K562 (cell line): ENCODE measurements around the gene SLC39A13. TPM values are rescaled to one million over a fixed set of nuclear protein-coding genes. Genes with fewer than 3 reads are reported as not detected.

Experiments
- ARID1B ChIP-seq: fragments of 450-650 bp; IDR thresholded peaks from 2 replicates; pipeline ENCODE4 v1.6.1; 2016; ENCODE audit warnings: antibody characterized with exemption, mild to moderate bottlenecking, inconsistent platforms
- BACH1 ChIP-seq: fragments of 200-800 bp; sonication (Bioruptor generic); IDR thresholded peaks from 2 replicates; pipeline ENCODE4 v1.6.1; 2016; ENCODE audit warnings: missing genetic modification characterization, missing compliant biosample characterization
- CBFA2T2 ChIP-seq: fragments of 450-650 bp; conservative IDR thresholded peaks from 2 replicates; pipeline ENCODE4 v1.6.1; 2017; ENCODE audit warnings: mild to moderate bottlenecking
- EHMT2 ChIP-seq: fragments of 450-650 bp; IDR thresholded peaks from 2 replicates; pipeline ENCODE4 v1.6.1; 2018; ENCODE audit warnings: antibody characterized with exemption
- PML ChIP-seq: IDR thresholded peaks from 2 replicates; pipeline ENCODE4 v1.6.1; 2012; ENCODE audit warnings: low read length, inconsistent platforms
- PRMT5 ChIP-seq: sonication (generic); formaldehyde crosslinking; IDR thresholded peaks from 2 replicates; pipeline ENCODE4 v1.5.0; 2020; ENCODE audit warnings: missing genetic modification reagents
- SMARCA5 ChIP-seq: fragments of 450-650 bp; IDR thresholded peaks from 2 replicates; pipeline ENCODE4 v1.6.1; 2016
- polyA plus RNA-seq, 8 experiments: library from polyadenylated mRNA; depleted of rRNA in 4 of 8; stranded (reverse) in 5 of 8; unstranded in 3 of 8; fragments of >200 nt; fragmentation: Nextera tagmentation in 2 of 8; fragmentation: Illumina TruSeq in 1 of 8; extraction: Ambion mirVana in 2 of 8; extraction: Trizol in 1 of 8; gene quantifications; 2 replicates each; pipeline versions ENCODE4 v1.2.1 to v1.2.3, GENCODE V29; 2011 to 2014; ENCODE audit warnings: inconsistent platforms in 1 of 8, missing spikeins in 1 of 8
- total RNA-seq, 7 experiments: library from RNA; depleted of rRNA in 6 of 7; stranded (reverse); fragments of >200 nt in 6 of 7; fragmentation: Illumina TruSeq in 2 of 7; extraction: Trizol in 2 of 7; gene quantifications; 2 replicates each; pipeline versions ENCODE4 v1.2.1 to v1.2.3, GENCODE V29; 2011 to 2021; ENCODE audit warnings: low replicate concordance in 1 of 7
- TF ChIP-seq, protein P1 (sequence below): fragments of 450-650 bp; IDR thresholded peaks from 2 replicates; pipeline ENCODE4 v1.6.1; 2016
- TF ChIP-seq, protein P2 (sequence below): fragments of 250-450 bp; sonication (Bioruptor Pico); IDR thresholded peaks from 2 replicates; pipeline ENCODE4 v1.8.0; 2021; ENCODE audit warnings: borderline replicate concordance, mild to moderate bottlenecking, moderate library complexity; ENCODE audit not compliant: poor library complexity, severe bottlenecking
- TF ChIP-seq, protein P3 (sequence below): conservative IDR thresholded peaks from 2 replicates; pipeline ENCODE4 v1.6.1; 2011; ENCODE audit warnings: low read depth, mild to moderate bottlenecking, low read length; ENCODE audit not compliant: control insufficient read depth
- TF ChIP-seq, protein P4 (sequence below): fragments of 450-650 bp; formaldehyde crosslinking; IDR thresholded peaks from 2 replicates; pipeline ENCODE4 v1.4.0; 2022; ENCODE audit warnings: mild to moderate bottlenecking, moderate library complexity
- TF ChIP-seq, protein P5 (sequence below): fragments of 200-600 bp; sonication (generic); IDR thresholded peaks from one replicate; pipeline ENCODE4 v1.6.1; 2012; ENCODE audit warnings: mild to moderate bottlenecking, low read depth, low read length, inconsistent platforms

SLC39A13 gene
- total and polyA plus RNA-seq, 9 of the 15 experiments (the other 6 are each of a cell fraction or from before 2014, with no cell fraction given): 0.17 to 15.9 (median 3.2) TPM

DNA sequence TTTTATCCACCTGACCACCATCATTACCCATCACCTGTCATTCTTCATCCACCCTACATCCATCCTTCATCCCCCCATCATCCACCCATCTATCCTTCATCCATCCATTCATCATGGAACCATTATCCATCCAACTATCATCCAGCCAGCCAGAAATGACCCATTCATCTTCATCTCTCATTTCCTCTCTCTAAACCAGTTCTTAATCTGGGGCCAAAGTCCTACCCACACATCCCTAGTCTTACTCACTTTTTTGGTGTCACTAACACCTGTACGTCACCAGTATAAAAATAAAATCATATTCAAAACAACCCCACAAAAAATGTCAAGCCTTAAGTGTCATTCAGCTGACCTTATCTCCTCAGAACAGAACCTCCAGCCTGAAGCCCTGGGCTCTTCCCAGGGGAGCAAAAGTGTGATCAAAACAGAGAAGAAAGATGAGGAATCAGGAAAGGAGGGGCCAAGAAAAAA is 42.3 kb upstream of the SLC39A13 start (continued):
- TF ChIP-seq, protein P1, sequence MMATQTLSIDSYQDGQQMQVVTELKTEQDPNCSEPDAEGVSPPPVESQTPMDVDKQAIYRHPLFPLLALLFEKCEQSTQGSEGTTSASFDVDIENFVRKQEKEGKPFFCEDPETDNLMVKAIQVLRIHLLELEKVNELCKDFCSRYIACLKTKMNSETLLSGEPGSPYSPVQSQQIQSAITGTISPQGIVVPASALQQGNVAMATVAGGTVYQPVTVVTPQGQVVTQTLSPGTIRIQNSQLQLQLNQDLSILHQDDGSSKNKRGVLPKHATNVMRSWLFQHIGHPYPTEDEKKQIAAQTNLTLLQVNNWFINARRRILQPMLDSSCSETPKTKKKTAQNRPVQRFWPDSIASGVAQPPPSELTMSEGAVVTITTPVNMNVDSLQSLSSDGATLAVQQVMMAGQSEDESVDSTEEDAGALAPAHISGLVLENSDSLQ: peak; percentile 61
- TF ChIP-seq PML (no peak), CBFA2T2 (peak; percentile 54), BACH1 (tag) (no peak), SMARCA5 (peak; percentile 37; the same call in 1 of the 2 replicates), ARID1B (peak; percentile 81), PRMT5 (CRISPR knock-in tag) (no peak), EHMT2 (peak; percentile 75)
- TF ChIP-seq, protein P2, sequence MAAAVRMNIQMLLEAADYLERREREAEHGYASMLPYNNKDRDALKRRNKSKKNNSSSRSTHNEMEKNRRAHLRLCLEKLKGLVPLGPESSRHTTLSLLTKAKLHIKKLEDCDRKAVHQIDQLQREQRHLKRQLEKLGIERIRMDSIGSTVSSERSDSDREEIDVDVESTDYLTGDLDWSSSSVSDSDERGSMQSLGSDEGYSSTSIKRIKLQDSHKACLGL (CRISPR knock-in tag): no peak
- TF ChIP-seq, protein P3, sequence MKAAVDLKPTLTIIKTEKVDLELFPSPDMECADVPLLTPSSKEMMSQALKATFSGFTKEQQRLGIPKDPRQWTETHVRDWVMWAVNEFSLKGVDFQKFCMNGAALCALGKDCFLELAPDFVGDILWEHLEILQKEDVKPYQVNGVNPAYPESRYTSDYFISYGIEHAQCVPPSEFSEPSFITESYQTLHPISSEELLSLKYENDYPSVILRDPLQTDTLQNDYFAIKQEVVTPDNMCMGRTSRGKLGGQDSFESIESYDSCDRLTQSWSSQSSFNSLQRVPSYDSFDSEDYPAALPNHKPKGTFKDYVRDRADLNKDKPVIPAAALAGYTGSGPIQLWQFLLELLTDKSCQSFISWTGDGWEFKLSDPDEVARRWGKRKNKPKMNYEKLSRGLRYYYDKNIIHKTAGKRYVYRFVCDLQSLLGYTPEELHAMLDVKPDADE: no peak
- TF ChIP-seq, protein P4, sequence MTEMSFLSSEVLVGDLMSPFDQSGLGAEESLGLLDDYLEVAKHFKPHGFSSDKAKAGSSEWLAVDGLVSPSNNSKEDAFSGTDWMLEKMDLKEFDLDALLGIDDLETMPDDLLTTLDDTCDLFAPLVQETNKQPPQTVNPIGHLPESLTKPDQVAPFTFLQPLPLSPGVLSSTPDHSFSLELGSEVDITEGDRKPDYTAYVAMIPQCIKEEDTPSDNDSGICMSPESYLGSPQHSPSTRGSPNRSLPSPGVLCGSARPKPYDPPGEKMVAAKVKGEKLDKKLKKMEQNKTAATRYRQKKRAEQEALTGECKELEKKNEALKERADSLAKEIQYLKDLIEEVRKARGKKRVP: no peak
- TF ChIP-seq, protein P5, sequence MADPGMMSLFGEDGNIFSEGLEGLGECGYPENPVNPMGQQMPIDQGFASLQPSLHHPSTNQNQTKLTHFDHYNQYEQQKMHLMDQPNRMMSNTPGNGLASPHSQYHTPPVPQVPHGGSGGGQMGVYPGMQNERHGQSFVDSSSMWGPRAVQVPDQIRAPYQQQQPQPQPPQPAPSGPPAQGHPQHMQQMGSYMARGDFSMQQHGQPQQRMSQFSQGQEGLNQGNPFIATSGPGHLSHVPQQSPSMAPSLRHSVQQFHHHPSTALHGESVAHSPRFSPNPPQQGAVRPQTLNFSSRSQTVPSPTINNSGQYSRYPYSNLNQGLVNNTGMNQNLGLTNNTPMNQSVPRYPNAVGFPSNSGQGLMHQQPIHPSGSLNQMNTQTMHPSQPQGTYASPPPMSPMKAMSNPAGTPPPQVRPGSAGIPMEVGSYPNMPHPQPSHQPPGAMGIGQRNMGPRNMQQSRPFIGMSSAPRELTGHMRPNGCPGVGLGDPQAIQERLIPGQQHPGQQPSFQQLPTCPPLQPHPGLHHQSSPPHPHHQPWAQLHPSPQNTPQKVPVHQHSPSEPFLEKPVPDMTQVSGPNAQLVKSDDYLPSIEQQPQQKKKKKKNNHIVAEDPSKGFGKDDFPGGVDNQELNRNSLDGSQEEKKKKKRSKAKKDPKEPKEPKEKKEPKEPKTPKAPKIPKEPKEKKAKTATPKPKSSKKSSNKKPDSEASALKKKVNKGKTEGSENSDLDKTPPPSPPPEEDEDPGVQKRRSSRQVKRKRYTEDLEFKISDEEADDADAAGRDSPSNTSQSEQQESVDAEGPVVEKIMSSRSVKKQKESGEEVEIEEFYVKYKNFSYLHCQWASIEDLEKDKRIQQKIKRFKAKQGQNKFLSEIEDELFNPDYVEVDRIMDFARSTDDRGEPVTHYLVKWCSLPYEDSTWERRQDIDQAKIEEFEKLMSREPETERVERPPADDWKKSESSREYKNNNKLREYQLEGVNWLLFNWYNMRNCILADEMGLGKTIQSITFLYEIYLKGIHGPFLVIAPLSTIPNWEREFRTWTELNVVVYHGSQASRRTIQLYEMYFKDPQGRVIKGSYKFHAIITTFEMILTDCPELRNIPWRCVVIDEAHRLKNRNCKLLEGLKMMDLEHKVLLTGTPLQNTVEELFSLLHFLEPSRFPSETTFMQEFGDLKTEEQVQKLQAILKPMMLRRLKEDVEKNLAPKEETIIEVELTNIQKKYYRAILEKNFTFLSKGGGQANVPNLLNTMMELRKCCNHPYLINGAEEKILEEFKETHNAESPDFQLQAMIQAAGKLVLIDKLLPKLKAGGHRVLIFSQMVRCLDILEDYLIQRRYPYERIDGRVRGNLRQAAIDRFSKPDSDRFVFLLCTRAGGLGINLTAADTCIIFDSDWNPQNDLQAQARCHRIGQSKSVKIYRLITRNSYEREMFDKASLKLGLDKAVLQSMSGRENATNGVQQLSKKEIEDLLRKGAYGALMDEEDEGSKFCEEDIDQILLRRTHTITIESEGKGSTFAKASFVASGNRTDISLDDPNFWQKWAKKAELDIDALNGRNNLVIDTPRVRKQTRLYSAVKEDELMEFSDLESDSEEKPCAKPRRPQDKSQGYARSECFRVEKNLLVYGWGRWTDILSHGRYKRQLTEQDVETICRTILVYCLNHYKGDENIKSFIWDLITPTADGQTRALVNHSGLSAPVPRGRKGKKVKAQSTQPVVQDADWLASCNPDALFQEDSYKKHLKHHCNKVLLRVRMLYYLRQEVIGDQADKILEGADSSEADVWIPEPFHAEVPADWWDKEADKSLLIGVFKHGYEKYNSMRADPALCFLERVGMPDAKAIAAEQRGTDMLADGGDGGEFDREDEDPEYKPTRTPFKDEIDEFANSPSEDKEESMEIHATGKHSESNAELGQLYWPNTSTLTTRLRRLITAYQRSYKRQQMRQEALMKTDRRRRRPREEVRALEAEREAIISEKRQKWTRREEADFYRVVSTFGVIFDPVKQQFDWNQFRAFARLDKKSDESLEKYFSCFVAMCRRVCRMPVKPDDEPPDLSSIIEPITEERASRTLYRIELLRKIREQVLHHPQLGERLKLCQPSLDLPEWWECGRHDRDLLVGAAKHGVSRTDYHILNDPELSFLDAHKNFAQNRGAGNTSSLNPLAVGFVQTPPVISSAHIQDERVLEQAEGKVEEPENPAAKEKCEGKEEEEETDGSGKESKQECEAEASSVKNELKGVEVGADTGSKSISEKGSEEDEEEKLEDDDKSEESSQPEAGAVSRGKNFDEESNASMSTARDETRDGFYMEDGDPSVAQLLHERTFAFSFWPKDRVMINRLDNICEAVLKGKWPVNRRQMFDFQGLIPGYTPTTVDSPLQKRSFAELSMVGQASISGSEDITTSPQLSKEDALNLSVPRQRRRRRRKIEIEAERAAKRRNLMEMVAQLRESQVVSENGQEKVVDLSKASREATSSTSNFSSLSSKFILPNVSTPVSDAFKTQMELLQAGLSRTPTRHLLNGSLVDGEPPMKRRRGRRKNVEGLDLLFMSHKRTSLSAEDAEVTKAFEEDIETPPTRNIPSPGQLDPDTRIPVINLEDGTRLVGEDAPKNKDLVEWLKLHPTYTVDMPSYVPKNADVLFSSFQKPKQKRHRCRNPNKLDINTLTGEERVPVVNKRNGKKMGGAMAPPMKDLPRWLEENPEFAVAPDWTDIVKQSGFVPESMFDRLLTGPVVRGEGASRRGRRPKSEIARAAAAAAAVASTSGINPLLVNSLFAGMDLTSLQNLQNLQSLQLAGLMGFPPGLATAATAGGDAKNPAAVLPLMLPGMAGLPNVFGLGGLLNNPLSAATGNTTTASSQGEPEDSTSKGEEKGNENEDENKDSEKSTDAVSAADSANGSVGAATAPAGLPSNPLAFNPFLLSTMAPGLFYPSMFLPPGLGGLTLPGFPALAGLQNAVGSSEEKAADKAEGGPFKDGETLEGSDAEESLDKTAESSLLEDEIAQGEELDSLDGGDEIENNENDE: no peak
